ENCODE data around the gene TMEM39A.

Gene TMEM39A

DNA sequence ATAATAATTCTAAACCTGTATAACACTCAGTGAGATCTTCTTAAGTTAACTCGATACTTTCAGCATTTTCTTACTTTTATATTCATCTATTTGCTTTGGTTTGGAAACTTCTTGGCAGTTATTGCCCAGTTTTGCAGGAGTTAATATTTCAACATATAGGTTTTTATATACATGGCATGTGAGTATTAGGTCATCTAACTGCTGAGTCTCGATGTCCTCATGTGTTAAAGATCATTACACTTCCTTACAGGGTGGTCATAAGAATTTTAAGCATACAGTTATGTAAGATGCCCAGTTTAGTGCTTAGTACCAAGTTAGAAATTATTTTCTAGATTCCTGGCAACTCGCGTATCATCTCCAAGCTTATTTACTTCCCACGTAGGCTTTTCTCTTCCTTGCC lies 62.9 kb downstream of the TMEM39A start:
- no peak for DNase-seq (ENCODE audit: low read depth in 2 of 2)

DNA sequence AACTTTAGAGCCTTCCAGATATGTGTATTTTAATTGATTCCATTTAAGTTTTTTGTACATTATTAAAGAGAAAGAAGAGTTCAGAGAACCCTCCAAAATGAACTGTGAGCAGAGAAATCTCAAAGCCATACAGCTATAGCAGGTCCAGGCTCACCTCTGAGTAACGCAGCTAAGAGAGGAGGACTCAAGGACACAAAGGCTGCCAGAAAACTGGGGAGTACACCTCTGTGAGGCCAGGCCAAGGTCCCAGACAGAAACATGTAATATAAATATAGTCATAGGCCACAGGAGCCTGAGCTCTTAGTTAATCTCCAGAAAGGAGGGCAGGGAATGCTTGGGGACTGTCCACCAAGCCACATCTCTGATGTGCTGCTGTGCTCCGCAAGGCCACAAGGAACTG lies 66.5 kb downstream of the TMEM39A start:
- DNase-seq (ENCODE audit: low read depth in 2 of 2) = no peak

DNA sequence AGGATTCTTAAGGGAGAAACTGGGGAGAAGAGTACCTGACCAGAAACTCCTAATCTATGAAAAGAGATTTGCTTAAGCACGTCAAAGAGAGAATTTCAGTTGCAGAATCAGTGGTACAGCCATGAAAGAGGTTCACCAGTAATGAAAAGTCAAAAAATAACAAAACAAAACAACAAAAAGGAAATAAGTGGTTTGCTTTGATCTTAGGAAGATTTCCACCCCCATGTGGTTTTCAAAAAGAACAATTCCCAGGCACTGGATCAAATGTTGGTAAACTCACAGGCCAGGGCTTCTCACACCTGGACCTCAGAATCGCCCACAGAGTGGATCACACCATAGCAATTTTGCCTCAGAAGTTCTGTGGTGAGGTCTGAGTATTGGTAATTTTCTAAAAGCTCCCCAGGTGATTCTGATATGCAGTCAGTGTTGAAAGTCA lies 67.5 kb downstream of the TMEM39A start:
- no peak for DNase-seq (ENCODE audit: low read depth in 2 of 2)

DNA sequence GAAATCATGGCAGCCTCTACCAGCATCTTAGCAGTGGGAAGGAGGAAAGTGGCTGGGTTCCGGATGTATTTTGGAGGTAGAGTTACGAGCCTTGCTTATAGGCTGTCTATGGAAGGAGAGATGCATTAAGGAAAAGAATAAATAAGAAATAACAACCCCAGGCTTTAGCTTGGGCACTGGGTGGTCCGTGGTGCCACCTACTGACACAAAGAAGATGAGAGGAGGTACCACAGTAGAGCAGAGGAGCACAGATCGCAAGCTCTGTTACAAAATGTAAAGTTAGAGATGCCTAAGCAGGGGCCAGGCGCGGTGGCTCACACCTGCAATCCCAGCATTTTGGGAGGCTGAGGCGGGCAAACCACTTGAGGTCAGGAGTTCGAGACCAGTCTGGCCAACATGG lies 74.8 kb downstream of the TMEM39A start:
- no peak for DNase-seq (ENCODE audit: low read depth in 2 of 2)

DNA sequence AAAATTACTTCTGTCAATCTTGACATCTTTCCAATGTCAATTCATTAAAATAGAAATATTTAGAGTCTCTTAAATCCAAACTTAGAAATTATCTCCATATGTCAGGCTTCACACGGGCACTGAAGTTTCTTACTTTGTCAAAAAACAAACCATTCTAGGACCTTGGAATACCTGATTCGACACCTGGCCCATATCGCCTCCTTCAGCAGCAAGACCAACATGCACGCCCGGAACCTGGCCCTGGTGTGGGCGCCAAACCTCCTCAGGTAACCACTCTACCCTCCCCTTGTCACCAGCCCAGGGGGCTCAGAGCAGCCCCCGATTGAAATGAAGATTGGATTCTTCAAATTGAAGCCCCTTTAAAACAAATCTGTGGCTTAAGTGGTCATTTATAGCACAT lies 81.3 kb downstream of the TMEM39A start:
- DNase-seq (ENCODE audit: low read depth in 2 of 2) = no peak

DNA sequence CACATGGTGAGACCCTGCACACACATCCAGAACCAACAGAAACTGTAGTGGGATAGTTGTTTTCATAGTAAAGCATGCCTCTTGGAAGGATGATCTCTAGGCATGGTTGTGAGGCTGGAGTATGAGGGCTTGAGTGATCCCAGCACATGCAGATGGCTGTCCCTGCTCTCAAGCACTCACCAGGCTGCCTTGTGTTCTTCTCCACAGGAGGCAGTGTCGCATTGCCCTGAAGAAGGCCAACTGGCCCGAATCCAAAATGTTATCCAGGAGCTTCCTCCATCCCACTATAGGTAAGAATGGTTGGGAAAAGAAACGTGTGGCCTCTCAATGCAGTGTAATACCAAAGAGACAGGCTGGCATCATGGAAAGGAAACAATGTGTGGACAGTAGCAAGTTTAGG lies 82.7 kb downstream of the TMEM39A start:
- DNase-seq (ENCODE audit: low read depth in 2 of 2) = no peak

Data from stimulated activated CD8-positive, alpha-beta memory T cell treated with anti-CD3 and anti-CD28 coated beads, Interleukin-7, amount 100 ng/mL, for 4 hours (primary cell).